Panc1 (cell line): ENCODE data around the gene HOXA5. TPM values are rescaled to one million over a fixed set of nuclear protein-coding genes. Genes with fewer than 3 reads are reported as not detected.

Experiments used
- ATAC-seq: fragments of 200-7000 bp; cut with Tn5 transposase; 2 replicates; pipeline ENCODE4 v1.9.1; 2020; ENCODE audit warnings: mild to moderate bottlenecking, moderate library complexity
- BruUV-seq: library from RNA; stranded (reverse); fragments of 400-500 nt; replicated peaks from 2 replicates; lab custom pipeline; 2021; lab: Mats Ljungman, UMichigan
- CTCF ChIA-PET: fragments of 300-600 bp; sonication (Branson Sonifier 250); formaldehyde crosslinking; loops from one replicate; lab custom pipeline; 2022; ENCODE audit warnings: antibody characterized with exemption; lab: Charles Lee
- POLR2A ChIA-PET: fragments of 300-600 bp; sonication (Branson Sonifier 250); formaldehyde crosslinking; loops from one replicate; lab custom pipeline; 2022; ENCODE audit warnings: antibody characterized with exemption; lab: Charles Lee
- DNase-seq: peaks from one replicate; pipeline ENCODE4 v3.0.0-alpha.2; 2010; ENCODE audit warnings: low read depth, low spot score
- H3K27ac ChIP-seq: 2 replicates; pipeline ENCODE4 v1.5.1; 2011; ENCODE audit warnings: mild to moderate bottlenecking, low read length, inconsistent platforms
- H3K27me3 ChIP-seq: fragments of 200-500 bp; sonication (Bioruptor generic); 2 replicates; pipeline ENCODE4 v1.6.0; 2014; ENCODE audit warnings: low read length, inconsistent platforms; ENCODE audit not compliant: control insufficient read depth, insufficient read depth
- H3K36me3 ChIP-seq: fragments of 200-500 bp; sonication (Bioruptor generic); 2 replicates; pipeline ENCODE4 v1.5.1; 2014; ENCODE audit warnings: inconsistent platforms, mild to moderate bottlenecking, low read length, moderate library complexity; ENCODE audit not compliant: control insufficient read depth, insufficient read depth
- H3K4me1 ChIP-seq: 2 replicates; pipeline ENCODE4 v1.5.1; 2011; ENCODE audit warnings: inconsistent platforms, mild to moderate bottlenecking, low read length, moderate library complexity; ENCODE audit not compliant: control insufficient read depth, insufficient read depth
- H3K4me3 ChIP-seq, 2 experiments: 2 replicates each; pipeline ENCODE4 v1.5.1; 2011 to 2012; ENCODE audit warnings: low read depth in 2 of 2, low read length in 2 of 2, mild to moderate bottlenecking in 2 of 2, inconsistent platforms in 1 of 2, moderate library complexity in 1 of 2
- H3K9me3 ChIP-seq: fragments of 200-500 bp; sonication (Bioruptor generic); 2 replicates; pipeline ENCODE4 v1.5.1; 2014; ENCODE audit warnings: low read depth, mild to moderate bottlenecking, inconsistent platforms, low read length, moderate library complexity; ENCODE audit not compliant: control insufficient read depth, insufficient read depth
- CTCF ChIP-seq: fragments of 450-650 bp; IDR thresholded peaks from 2 replicates; pipeline ENCODE4 v1.5.1; 2017; ENCODE audit warnings: mild to moderate bottlenecking
- POLR2AphosphoS5 ChIP-seq: IDR thresholded peaks from 2 replicates; pipeline ENCODE4 v1.6.1; 2012; ENCODE audit warnings: mild to moderate bottlenecking, low read depth, low read length, moderate library complexity
- SIN3A ChIP-seq: IDR thresholded peaks from 2 replicates; pipeline ENCODE4 v1.6.1; 2012; ENCODE audit warnings: low read depth, mild to moderate bottlenecking, low read length, moderate library complexity, borderline replicate concordance; ENCODE audit not compliant: insufficient read depth
- TCF7L2 ChIP-seq: IDR thresholded peaks from 2 replicates; pipeline ENCODE4 v1.6.1; 2011; ENCODE audit warnings: mild to moderate bottlenecking, low read depth, low read length, inconsistent platforms
- in situ Hi-C: cut with HindIII; loops from 2 replicates; pipeline ENCODE4 v1.10.0; 2016; ENCODE audit warnings: low sequenced_read_pairs, low pct_unique_long_range_greater_than_20kb
- intact Hi-C: fragments of 100-400 bp; cut with micrococcal nuclease; formaldehyde crosslinking; loops from one replicate; pipeline ENCODE4 v1.10.0; 2022; ENCODE audit not compliant: unreplicated experiment
- total RNA-seq: library from RNA; stranded (reverse); gene quantifications from one replicate; pipeline ENCODE4 v1.2.1, GENCODE V29; 2021; ENCODE audit not compliant: unreplicated experiment
- TF ChIP-seq, protein P1 (sequence below), 2 experiments: IDR thresholded peaks; 2 replicates each; pipeline ENCODE4 v1.6.1; 2011 to 2012; ENCODE audit warnings: low read depth in 2 of 2, control low read depth in 1 of 2, low read length in 1 of 2, mild to moderate bottlenecking in 1 of 2, moderate library complexity in 1 of 2; ENCODE audit not compliant: insufficient read depth in 1 of 2

HOXA5 gene
- total RNA-seq, 1 experiment from 2014 or later: 3.9 TPM

DNA sequence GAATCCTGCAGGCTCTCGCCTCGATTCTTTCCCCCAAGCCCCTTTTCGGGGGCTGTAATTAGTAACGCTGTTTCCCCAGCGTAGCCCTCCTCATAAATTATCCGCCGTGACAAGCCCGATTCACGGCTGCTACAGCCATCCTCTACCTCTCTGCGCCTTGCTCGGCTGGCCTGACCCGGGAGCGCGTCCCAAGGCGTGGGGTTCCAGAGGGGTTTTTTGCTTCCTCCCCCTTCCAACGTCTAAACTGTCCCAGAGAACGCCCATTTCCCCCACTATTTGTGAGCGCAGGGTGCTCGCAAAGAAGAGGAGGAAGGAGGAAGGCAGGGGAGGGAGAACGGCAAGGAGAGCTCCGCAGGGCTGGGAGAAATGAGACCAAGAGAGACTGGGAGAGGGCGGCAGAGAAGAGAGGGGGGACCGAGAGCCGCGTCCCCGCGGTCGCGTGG, 880 bp downstream of the HOXA5 start:
- H3K27ac ChIP-seq: peak overlapping the region; percentile 84
- intact Hi-C loops: no loop called here
- TF ChIP-seq SIN3A (no peak), CTCF (no peak), TCF7L2 (no peak), POLR2AphosphoS5 (no peak)
- TF ChIP-seq, protein P1, sequence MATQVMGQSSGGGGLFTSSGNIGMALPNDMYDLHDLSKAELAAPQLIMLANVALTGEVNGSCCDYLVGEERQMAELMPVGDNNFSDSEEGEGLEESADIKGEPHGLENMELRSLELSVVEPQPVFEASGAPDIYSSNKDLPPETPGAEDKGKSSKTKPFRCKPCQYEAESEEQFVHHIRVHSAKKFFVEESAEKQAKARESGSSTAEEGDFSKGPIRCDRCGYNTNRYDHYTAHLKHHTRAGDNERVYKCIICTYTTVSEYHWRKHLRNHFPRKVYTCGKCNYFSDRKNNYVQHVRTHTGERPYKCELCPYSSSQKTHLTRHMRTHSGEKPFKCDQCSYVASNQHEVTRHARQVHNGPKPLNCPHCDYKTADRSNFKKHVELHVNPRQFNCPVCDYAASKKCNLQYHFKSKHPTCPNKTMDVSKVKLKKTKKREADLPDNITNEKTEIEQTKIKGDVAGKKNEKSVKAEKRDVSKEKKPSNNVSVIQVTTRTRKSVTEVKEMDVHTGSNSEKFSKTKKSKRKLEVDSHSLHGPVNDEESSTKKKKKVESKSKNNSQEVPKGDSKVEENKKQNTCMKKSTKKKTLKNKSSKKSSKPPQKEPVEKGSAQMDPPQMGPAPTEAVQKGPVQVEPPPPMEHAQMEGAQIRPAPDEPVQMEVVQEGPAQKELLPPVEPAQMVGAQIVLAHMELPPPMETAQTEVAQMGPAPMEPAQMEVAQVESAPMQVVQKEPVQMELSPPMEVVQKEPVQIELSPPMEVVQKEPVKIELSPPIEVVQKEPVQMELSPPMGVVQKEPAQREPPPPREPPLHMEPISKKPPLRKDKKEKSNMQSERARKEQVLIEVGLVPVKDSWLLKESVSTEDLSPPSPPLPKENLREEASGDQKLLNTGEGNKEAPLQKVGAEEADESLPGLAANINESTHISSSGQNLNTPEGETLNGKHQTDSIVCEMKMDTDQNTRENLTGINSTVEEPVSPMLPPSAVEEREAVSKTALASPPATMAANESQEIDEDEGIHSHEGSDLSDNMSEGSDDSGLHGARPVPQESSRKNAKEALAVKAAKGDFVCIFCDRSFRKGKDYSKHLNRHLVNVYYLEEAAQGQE (IDR thresholded peaks at IDR 0.05; ENCODE audit: insufficient read depth in 1 of 2, low read depth in 2 of 2, low read length in 1 of 2): no peak
- DNase-seq (no peak), ATAC-seq (peak; percentile 55)
- peak overlapping the region; percentile 58 to 87 for H3K4me3 ChIP-seq
- no TSS peak for BruUV-seq
- no peaks in the 10 kb centered on the region for H3K36me3 ChIP-seq
- in situ Hi-C loops: loop anchor here (5.0 kb wide), 1 partner anchor 285 kb away; no protein-coding TSS in a partner anchor
- peaks cover 20% of the 10 kb centered on the region for H3K4me1 ChIP-seq
- POLR2A ChIA-PET: no interaction called here
- H3K9me3 ChIP-seq: no peaks in the 10 kb centered on the region
- CTCF ChIA-PET: interaction anchor here (0.6 to 2.7 kb wide), 4 partner anchors 37 to 461 kb away, joined by 3 to 9 read pairs (median 4); no protein-coding TSS in a partner anchor
- H3K27me3 ChIP-seq: no peaks in the 10 kb centered on the region

DNA sequence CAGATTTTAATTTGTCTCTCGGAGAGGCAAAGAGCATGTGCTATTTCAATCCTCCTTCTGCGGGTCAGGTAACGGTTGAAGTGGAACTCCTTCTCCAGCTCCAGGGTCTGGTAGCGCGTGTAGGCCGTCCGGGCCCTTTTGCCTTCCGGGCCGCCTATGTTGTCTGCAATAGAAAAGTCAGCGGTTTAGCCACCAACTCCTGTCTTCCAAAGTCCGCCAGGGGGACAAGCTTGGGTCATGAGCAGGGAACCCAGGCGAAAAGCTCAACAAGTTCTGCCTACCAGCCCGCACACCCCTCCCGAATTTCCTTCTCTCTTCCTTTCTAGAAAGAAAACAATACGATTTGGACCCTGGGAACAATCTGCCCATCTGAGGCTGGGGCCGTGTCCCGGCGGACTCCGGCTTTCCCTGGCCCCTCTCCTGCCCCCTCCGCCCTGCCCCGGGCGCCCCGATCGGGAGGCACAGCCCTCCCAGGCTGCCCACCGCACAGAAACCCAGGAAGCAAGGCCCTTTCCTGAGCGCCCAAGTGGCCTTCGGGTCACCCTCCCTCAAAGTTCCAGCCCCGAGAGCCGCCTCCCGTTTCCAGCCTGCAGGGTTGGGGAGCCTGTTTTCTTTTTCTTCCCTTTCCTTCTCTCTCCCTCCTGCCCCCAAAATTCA, 1.4 kb downstream of the HOXA5 start:
- TF ChIP-seq, protein P1 (IDR thresholded peaks at IDR 0.05; ENCODE audit: insufficient read depth in 1 of 2, low read depth in 2 of 2, low read length in 1 of 2): no peak
- peak; percentile 55 for TF ChIP-seq CTCF
- Histone ChIP-seq H3K4me3 (peak overlapping the region; percentile 58 to 87), H3K27me3 (no peaks in the 10 kb centered on the region), H3K27ac (peak overlapping the region; percentile 84), H3K4me1 (peaks cover 25% of the 10 kb centered on the region), H3K9me3 (no peaks in the 10 kb centered on the region), H3K36me3 (no peaks in the 10 kb centered on the region)
- in situ Hi-C loops (loop anchor here (5.0 kb wide), 1 partner anchor 285 kb away; no protein-coding TSS in a partner anchor), intact Hi-C loops (no loop called here)
- ATAC-seq (peak; percentile 57), DNase-seq (no peak)
- CTCF ChIA-PET: interaction anchor here (0.5 to 2.7 kb wide), 4 partner anchors 14 to 460 kb away, joined by 3 to 9 read pairs (median 3); no protein-coding TSS in a partner anchor
- BruUV-seq: no TSS peak
- POLR2A ChIA-PET: no interaction called here
